HL-60/S4 (cell line): ENCODE measurements around the gene RAET1L.

ENCODE experiments used
- in situ Hi-C: fragments of 300-500 bp; cut with MboI; formaldehyde crosslinking; loops from 2 replicates; pipeline ENCODE4 v1.14.3; 2022; ENCODE audit warnings: low sequenced_read_pairs

Gene RAET1L, protein sequence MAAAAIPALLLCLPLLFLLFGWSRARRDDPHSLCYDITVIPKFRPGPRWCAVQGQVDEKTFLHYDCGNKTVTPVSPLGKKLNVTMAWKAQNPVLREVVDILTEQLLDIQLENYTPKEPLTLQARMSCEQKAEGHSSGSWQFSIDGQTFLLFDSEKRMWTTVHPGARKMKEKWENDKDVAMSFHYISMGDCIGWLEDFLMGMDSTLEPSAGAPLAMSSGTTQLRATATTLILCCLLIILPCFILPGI

GRCh38 chr6:150025201-150025917 is at the start of gene RAET1L:
TSS of gene RAET1L (minus strand) at chr6:150025532. CDS start at chr6:150025471, 61 bp downstream.
- in situ Hi-C loops: no loop called here

GRCh38 chr6:150075034-150075421 is 49.7 kb upstream of the RAET1L start:
- in situ Hi-C loops: loop anchor here (10.0 kb wide), 1 partner anchor 260 kb away; no protein-coding TSS in a partner anchor

DNA sequence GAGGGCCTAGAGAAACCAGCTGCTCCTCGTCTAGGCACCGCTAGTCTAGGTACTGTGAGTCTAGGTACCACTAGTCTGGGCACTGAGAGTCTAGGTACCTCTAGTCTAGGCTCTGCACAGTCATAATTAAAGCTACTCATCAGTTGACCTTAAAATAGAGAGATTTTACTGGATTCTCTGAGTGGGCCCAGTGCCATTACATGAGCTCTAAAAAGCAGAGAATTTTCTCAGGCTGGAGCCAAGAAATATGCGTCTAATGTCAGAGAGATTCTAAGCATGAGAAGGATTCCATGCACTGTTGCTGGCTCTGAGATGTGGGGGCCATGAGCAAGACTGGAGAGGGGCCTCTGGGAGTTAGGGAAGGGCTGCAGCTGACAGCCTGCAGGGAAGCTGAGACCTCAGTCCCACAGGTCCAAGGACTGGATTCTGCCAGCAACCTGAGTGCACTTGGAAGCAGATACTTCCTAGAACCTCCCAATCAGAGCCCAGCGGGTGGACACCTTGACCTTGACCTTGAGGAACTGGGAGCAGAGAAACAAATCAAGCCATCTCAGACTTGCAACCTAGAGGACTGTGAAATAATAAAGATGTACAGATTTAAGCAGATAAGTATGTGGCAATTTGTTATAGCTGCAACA is 49.2 kb upstream of the RAET1L start:
- in situ Hi-C loops: loop anchor here (10.0 to 25.0 kb wide), 2 partner anchors 260 to 738 kb away; no protein-coding TSS in a partner anchor

GRCh38 chr6:150072201-150072600 is 46.9 kb upstream of the RAET1L start:
- in situ Hi-C loops: loop anchor here (10.0 to 25.0 kb wide), 2 partner anchors 263 to 740 kb away; no protein-coding TSS in a partner anchor

GRCh38 chr6:150070236-150070818 is 45.0 kb upstream of the RAET1L start:
- in situ Hi-C loops: loop anchor here (10.0 to 25.0 kb wide), 2 partner anchors 264 to 742 kb away; no protein-coding TSS in a partner anchor

DNA sequence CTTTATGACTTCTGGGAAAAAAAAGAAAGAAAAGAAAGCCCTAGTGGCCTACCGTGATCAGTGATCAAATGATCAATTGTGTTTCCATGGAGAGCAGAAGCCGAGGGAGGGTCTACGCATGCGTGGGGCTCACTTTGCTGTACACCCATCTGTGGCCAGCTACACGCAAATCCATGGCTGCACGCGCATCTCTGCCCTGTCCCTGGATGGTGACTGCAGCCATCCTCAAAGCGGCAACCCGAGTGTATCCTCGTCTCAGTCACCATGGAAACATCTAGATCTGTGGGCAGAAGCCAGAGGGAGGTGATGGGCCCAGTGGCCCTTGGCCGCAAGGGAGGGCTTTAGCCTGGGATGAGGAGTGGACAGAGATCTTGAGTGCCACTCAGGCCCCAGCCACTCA is 44.4 kb upstream of the RAET1L start:
- in situ Hi-C loops: loop anchor here (10.0 to 25.0 kb wide), 2 partner anchors 265 to 743 kb away; no protein-coding TSS in a partner anchor

GRCh38 chr6:150068720-150069648 is 43.7 kb upstream of the RAET1L start, which contains the start of gene ULBP3:
TSS of gene ULBP3 (minus strand) at chr6:150069121. CDS start at chr6:150069066, 55 bp downstream.
- in situ Hi-C loops: loop anchor here (25.0 kb wide), 1 partner anchor 743 kb away; no protein-coding TSS in a partner anchor

- in situ Hi-C loops: loop anchor here (25.0 kb wide), 1 partner anchor 744 kb away; no protein-coding TSS in a partner anchor
These were observed 42.8 kb upstream of the RAET1L start for GRCh38 chr6:150068151-150068550.

DNA sequence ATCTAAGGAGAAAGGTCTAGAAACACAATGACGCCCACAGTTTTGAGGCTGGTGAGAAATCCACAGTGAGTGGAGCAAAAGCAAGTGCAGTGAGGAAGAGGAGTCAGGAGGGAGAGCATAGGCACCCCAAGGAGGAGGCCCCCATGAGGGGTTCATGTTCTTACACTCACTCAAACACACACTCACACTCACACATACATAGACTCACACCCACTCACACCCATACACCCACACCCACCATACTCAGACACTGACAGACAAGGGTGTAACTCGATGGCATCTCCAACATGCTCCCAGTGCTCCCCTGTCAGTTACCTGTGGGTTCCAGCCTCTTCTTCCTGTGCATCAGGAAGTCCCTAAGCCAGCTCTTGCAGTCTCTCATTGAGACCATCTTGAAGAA is 39.8 kb upstream of the RAET1L start:
- in situ Hi-C loops: loop anchor here (25.0 kb wide), 1 partner anchor 747 kb away; no protein-coding TSS in a partner anchor

DNA sequence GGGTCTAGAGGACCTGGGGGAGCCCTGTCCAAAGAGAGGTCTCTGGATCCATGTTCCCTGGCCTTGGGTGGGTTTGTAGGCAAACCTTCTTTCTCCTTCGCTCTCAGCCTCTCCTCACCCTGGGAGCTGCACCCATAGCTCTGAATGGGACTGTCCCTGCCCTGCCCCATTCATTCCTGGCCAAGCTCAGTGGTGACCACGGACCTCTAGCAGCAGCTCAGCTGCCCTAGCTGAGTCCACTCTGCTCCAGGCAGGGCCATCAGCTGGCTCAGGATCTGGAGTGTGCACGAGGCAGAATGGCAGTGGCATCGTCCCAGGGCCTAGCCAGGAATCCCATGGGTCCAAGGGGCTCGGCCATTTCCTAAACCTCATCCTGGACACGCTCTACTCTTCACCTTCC is 38.3 kb upstream of the RAET1L start:
- in situ Hi-C loops: loop anchor here (25.0 kb wide), 1 partner anchor 749 kb away; no protein-coding TSS in a partner anchor

DNA sequence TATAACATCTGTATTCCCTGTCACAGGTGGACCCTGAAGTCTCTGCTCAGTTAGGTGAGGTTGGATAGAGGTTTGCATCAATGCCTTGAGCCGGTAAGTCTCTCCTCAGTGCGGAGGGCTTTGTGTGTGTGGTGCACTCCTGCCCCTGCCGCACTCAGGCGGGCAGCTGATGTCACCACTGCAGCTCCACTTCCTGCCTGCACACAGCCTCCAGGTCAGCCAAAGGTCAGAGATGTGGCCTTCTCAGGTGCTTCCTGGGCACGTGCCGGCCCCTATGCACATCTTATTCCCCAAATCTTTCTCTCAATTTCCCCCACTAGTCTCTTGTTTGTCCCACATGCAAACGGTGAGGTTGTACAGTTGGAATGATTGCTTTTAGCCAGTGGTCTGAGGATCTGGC is 34.6 kb upstream of the RAET1L start:
- in situ Hi-C loops: loop anchor here (25.0 kb wide), 1 partner anchor 752 kb away; no protein-coding TSS in a partner anchor

DNA sequence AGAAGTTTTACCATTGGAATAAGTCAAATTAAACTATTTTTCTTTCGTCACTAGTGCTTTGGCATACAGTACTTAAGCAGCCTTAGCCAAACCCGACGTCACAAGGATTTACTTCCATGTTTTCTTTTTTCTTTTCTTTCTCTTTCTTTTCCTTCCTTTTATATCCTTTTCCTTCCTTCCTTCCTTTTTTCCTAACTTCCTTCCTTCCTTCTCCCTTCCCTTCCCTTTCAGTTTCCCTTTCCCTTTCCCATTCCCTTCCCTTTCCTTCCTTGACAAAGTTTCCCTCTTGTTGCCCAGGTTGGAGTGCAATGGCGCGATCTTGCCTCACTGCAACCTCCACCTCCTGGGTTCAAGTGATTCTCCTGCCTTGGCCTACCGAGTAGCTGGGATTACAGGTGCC is 33.7 kb upstream of the RAET1L start:
- in situ Hi-C loops: loop anchor here (25.0 kb wide), 1 partner anchor 753 kb away; no protein-coding TSS in a partner anchor

DNA sequence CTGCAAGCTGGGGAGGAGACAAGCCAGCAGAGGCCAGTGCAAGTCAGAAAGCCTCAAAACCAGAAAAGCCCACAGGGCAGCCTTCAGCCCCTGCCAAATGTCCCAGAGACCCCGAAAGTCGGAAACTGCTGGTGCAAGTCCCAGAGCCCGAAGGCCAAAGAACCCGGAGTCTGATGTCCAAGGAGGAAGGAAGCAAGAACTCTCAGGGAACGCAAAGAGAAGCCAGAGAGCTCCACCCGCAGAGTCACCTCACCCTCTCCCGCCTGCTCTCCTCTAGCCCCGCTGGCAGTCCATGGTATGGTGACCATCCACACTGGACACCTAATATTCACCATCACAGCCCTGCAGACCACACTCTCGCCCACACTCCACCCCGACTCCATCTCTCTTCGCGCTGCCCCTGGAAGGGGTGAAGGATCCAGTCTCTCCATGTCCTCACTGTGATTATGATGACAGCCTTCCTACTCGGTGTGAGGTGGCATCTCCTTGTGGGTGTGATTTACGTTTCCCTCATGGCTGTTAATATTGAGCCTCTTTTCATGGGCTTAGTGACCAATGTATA is 33.0 kb upstream of the RAET1L start:
- in situ Hi-C loops: loop anchor here (25.0 kb wide), 1 partner anchor 754 kb away; no protein-coding TSS in a partner anchor

- in situ Hi-C loops: loop anchor here (25.0 kb wide), 1 partner anchor 755 kb away; no protein-coding TSS in a partner anchor
These were observed 32.2 kb upstream of the RAET1L start for GRCh38 chr6:150057501-150057951.

GRCh38 chr6:150056916-150057315 is 31.6 kb upstream of the RAET1L start:
- in situ Hi-C loops: loop anchor here (25.0 kb wide), 1 partner anchor 755 kb away; no protein-coding TSS in a partner anchor

DNA sequence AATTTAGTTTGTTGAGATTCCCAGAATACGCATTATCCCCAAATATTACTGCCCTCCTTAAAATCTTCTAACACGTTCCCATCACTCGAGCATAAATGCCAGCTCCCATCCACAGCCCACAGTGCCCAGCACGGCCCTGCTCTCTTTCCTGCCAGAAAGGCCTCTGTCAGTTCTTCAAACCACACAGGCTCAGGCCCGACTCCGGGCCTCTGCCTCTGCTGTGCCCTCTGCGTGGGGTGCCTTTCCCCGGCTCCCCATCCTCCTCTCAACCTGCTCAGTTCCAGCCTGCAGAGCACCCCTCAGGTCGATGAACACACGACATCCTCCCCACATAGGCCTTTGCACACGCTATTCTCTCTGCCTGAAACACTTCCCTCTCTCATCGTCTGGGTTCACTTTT is 30.8 kb upstream of the RAET1L start:
- in situ Hi-C loops: loop anchor here (25.0 kb wide), 1 partner anchor 756 kb away; no protein-coding TSS in a partner anchor

- in situ Hi-C loops: loop anchor here (25.0 kb wide), 1 partner anchor 757 kb away; no protein-coding TSS in a partner anchor
These were observed 29.8 kb upstream of the RAET1L start for GRCh38 chr6:150055131-150055530.

DNA sequence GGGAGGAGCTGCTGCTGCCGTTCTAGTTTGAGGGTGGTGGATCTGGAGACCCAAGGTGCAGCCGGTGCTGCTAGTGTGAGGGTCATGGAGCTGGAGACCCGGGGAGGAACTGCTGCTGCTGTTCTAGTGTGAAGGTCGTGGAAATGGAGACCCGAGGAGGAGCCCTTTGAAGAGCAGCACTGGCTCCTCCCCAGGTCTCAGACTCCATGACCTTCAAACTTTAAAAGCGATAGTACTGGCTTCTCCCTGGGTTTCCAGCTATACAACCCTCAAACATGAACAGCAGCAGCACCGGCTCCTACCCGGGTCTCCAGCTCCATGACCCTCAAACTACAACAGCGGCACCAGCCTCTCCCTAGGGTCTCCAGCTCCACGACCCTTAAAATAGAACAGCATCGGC is 28.1 kb upstream of the RAET1L start:
- in situ Hi-C loops: loop anchor here (25.0 kb wide), 1 partner anchor 759 kb away; no protein-coding TSS in a partner anchor

- in situ Hi-C loops: loop anchor here (25.0 kb wide), 1 partner anchor 761 kb away; no protein-coding TSS in a partner anchor
These were observed 25.5 kb upstream of the RAET1L start for GRCh38 chr6:150050846-150051245.
